ENCODE results near the gene SORCS2. TPM values are rescaled to one million over a fixed set of nuclear protein-coding genes. Genes with fewer than 3 reads are reported as not detected.
"Not testable (repeated sequence)": the region's sequence is repeated elsewhere in the genome, so short reads cannot be mapped to it uniquely, and the experiment has no call there.

SORCS2 gene
- total and polyA plus RNA-seq, 2 donors, result 2.2 to 2.7 TPM

DNA sequence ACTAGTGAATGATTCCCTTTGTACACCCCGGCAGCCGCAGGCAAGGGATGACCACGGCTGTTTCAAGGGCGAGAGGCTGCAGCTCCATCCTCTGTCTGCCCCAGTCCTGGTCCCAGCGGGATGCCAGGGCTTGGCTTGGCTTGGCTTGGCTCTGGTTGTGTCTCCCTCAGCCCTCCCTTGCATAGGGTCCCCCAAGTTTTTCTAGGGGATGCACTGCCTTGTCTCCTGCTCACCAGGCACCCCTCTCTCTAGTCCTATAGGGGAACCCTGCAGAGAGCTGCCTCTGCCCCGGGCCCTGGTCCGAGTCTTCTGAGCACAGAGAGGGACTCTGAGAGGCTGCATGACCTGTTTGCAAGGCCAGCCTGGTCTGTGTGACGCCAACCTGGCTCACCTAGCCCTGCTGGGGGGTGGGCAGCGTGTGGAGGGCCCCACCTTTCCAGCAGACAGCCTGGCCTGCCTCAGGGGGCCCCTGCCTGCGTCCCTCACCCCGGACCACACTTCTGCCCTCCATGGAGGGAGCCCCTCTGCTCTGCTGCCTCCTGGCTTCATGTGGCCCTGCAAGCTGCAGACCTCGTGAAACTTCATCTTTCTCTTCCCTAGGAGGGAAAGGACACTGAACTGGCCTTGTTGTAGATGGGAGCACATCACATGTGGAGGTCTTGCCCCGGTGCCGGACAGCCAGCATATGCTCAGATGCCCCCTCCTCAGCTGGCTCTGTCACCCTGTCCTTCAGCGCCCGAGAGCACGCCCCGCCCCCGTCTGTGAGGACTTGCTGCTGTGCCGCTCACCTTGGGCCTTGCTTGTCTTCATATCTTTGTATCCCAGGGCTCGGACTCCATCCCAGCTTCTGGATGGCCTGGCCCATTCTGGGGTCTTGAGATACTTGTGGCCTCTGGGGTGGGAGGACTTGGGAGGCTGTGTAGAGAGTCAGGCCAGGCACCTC lies 16.4 kb downstream of the SORCS2 start:
- H3K9me3 ChIP-seq (ENCODE audit: control insufficient read depth in 2 of 2, insufficient read depth in 1 of 2, low read length in 1 of 2), result no peaks in the 10 kb centered on the region
- H3K36me3 ChIP-seq (ENCODE audit: control insufficient read depth in 2 of 2, insufficient read depth in 2 of 2, low read length in 1 of 2), result no peaks in the 10 kb centered on the region
- no peak for DNase-seq (ENCODE audit: low read depth in 6 of 9, low spot score in 9 of 9)
- H3K4me1 ChIP-seq (ENCODE audit: control insufficient read depth in 2 of 2, insufficient read depth in 2 of 2, low read length in 2 of 2), result peaks cover 0 to 7% of the 10 kb centered on the region in 2 donors
- no peak overlapping the region for H3K27ac ChIP-seq (ENCODE audit: low read depth in 1 of 2, low read length in 1 of 2)
- 86% methylated on average over 21 of the region's 21 CpGs for WGBS
- no peak overlapping the region for H3K4me3 ChIP-seq (ENCODE audit: low read length in 2 of 2)
- H3K27me3 ChIP-seq (ENCODE audit: control insufficient read depth in 2 of 2, insufficient read depth in 1 of 2, low read length in 1 of 2), result peaks cover 0 to 3% of the 10 kb centered on the region in 2 donors

DNA sequence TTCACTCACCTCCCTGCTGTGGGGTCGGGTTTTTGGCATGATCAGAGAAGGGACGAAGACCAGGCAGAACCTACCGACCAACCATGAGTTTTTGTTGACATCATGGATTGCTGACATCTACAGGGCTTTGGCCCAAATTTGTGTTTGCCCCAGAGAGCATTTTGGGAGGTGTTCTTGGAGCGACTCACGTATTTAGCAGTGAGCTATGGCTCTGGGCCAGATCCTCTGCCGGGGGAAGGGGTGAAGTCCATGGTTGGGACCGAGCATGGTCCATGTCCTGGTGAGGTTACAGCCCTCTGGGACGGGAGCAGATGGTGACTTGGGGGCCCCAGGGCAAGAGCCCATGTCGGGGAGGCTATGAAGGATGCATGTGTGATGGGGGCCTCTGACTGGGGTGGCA lies 17.4 kb downstream of the SORCS2 start:
- H3K27me3 ChIP-seq (ENCODE audit: control insufficient read depth in 2 of 2, insufficient read depth in 1 of 2, low read length in 1 of 2), result no peaks in the 10 kb centered on the region
- DNase-seq (ENCODE audit: low read depth in 6 of 9, low spot score in 9 of 9), result no peak
- H3K4me1 ChIP-seq (ENCODE audit: control insufficient read depth in 2 of 2, insufficient read depth in 2 of 2, low read length in 2 of 2), result peaks cover 0 to 7% of the 10 kb centered on the region in 2 donors
- 89% methylated on average over 9 of the region's 9 CpGs for WGBS
- H3K4me3 ChIP-seq (ENCODE audit: low read length in 2 of 2), result no peak overlapping the region
- H3K27ac ChIP-seq (ENCODE audit: low read depth in 1 of 2, low read length in 1 of 2), result no peak overlapping the region
- H3K36me3 ChIP-seq (ENCODE audit: control insufficient read depth in 2 of 2, insufficient read depth in 2 of 2, low read length in 1 of 2), result no peaks in the 10 kb centered on the region
- no peaks in the 10 kb centered on the region for H3K9me3 ChIP-seq (ENCODE audit: control insufficient read depth in 2 of 2, insufficient read depth in 1 of 2, low read length in 1 of 2)

GRCh38 chr4:7210824-7211223 lies 18.5 kb downstream of the SORCS2 start:
- Histone ChIP-seq H3K27me3 (ENCODE audit: control insufficient read depth in 2 of 2, insufficient read depth in 1 of 2, low read length in 1 of 2) (no peaks in the 10 kb centered on the region), H3K27ac (ENCODE audit: low read depth in 1 of 2, low read length in 1 of 2) (no peak overlapping the region), H3K36me3 (ENCODE audit: control insufficient read depth in 2 of 2, insufficient read depth in 2 of 2, low read length in 1 of 2) (no peaks in the 10 kb centered on the region), H3K9me3 (ENCODE audit: control insufficient read depth in 2 of 2, insufficient read depth in 1 of 2, low read length in 1 of 2) (no peaks in the 10 kb centered on the region), H3K4me1 (ENCODE audit: control insufficient read depth in 2 of 2, insufficient read depth in 2 of 2, low read length in 2 of 2) (peaks cover 0 to 7% of the 10 kb centered on the region in 2 donors), H3K4me3 (ENCODE audit: low read length in 2 of 2) (no peak overlapping the region)
- WGBS, result 89% methylated on average over 4 of the region's 4 CpGs
- no peak for DNase-seq (ENCODE audit: low read depth in 6 of 9, low spot score in 9 of 9)

GRCh38 chr4:7212101-7212674 lies 19.9 kb downstream of the SORCS2 start:
- no peaks in the 10 kb centered on the region for H3K9me3 ChIP-seq (ENCODE audit: control insufficient read depth in 2 of 2, insufficient read depth in 1 of 2, low read length in 1 of 2)
- H3K36me3 ChIP-seq (ENCODE audit: control insufficient read depth in 2 of 2, insufficient read depth in 2 of 2, low read length in 1 of 2), result no peaks in the 10 kb centered on the region
- no peak overlapping the region for H3K4me3 ChIP-seq (ENCODE audit: low read length in 2 of 2)
- no peak overlapping the region for H3K27ac ChIP-seq (ENCODE audit: low read depth in 1 of 2, low read length in 1 of 2)
- H3K4me1 ChIP-seq (ENCODE audit: control insufficient read depth in 2 of 2, insufficient read depth in 2 of 2, low read length in 2 of 2), result peaks cover 0 to 6% of the 10 kb centered on the region in 2 donors
- no peak for DNase-seq (ENCODE audit: low read depth in 6 of 9, low spot score in 9 of 9)
- no peaks in the 10 kb centered on the region for H3K27me3 ChIP-seq (ENCODE audit: control insufficient read depth in 2 of 2, insufficient read depth in 1 of 2, low read length in 1 of 2)
- 60% methylated on average over 6 of the region's 6 CpGs for WGBS

DNA sequence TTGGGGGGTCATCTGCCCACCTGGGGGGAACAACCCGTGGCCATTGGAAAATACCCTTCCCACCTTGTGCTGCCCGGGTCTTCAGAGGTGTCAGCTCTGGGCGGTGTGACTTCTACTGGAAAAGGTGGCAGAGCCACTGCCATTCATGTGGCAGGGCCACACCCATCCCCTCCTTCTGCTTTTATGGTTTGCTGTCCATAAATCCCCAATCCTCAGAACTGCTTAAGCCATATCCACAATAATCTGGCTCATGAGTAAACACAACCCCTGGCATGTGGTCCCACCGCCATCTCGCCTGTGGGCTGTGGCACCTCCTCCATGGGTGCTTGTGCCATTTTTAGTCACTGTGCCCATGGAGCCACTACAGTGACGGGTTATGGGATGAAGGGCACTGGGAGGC lies 20.6 kb downstream of the SORCS2 start:
- H3K36me3 ChIP-seq (ENCODE audit: control insufficient read depth in 2 of 2, insufficient read depth in 2 of 2, low read length in 1 of 2), result no peaks in the 10 kb centered on the region
- no peak overlapping the region for H3K4me3 ChIP-seq (ENCODE audit: low read length in 2 of 2)
- 82% methylated on average over 6 of the region's 6 CpGs for WGBS
- no peak for DNase-seq (ENCODE audit: low read depth in 6 of 9, low spot score in 9 of 9)
- H3K9me3 ChIP-seq (ENCODE audit: control insufficient read depth in 2 of 2, insufficient read depth in 1 of 2, low read length in 1 of 2), result no peaks in the 10 kb centered on the region
- H3K27me3 ChIP-seq (ENCODE audit: control insufficient read depth in 2 of 2, insufficient read depth in 1 of 2, low read length in 1 of 2), result no peaks in the 10 kb centered on the region
- peaks cover 0 to 5% of the 10 kb centered on the region in 2 donors for H3K4me1 ChIP-seq (ENCODE audit: control insufficient read depth in 2 of 2, insufficient read depth in 2 of 2, low read length in 2 of 2)
- no peak overlapping the region for H3K27ac ChIP-seq (ENCODE audit: low read depth in 1 of 2, low read length in 1 of 2)

GRCh38 chr4:7213807-7214206 lies 21.5 kb downstream of the SORCS2 start:
- Histone ChIP-seq H3K9me3 (ENCODE audit: control insufficient read depth in 2 of 2, insufficient read depth in 1 of 2, low read length in 1 of 2) (no peaks in the 10 kb centered on the region), H3K4me1 (ENCODE audit: control insufficient read depth in 2 of 2, insufficient read depth in 2 of 2, low read length in 2 of 2) (no peaks in the 10 kb centered on the region), H3K27me3 (ENCODE audit: control insufficient read depth in 2 of 2, insufficient read depth in 1 of 2, low read length in 1 of 2) (no peaks in the 10 kb centered on the region), H3K27ac (ENCODE audit: low read depth in 1 of 2, low read length in 1 of 2) (no peak overlapping the region), H3K36me3 (ENCODE audit: control insufficient read depth in 2 of 2, insufficient read depth in 2 of 2, low read length in 1 of 2) (no peaks in the 10 kb centered on the region), H3K4me3 (ENCODE audit: low read length in 2 of 2) (no peak overlapping the region)
- 80% methylated on average over 2 of the region's 2 CpGs for WGBS
- no peak for DNase-seq (ENCODE audit: low read depth in 6 of 9, low spot score in 9 of 9)

DNA sequence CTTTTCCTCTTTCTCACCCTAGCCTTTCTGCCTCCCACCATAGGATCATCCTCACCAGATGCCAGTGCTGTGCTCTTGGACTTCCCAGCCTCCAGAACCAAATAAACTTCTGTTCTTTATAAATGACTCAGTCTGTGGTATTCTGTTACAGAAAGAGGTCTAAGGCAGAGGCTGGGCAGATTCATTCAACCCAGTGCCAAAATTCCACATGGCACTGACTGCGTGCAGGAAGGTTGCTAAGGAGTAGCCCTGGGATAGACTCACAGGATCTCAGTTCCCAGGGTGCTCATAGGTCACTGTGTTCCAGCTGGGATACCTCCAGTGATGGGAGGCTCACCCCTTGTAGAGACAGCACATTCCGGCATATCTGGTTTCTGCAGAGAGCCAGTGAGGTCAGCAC lies 22.0 kb downstream of the SORCS2 start:
- Histone ChIP-seq H3K27ac (ENCODE audit: low read depth in 1 of 2, low read length in 1 of 2) (no peak overlapping the region), H3K27me3 (ENCODE audit: control insufficient read depth in 2 of 2, insufficient read depth in 1 of 2, low read length in 1 of 2) (no peaks in the 10 kb centered on the region), H3K9me3 (ENCODE audit: control insufficient read depth in 2 of 2, insufficient read depth in 1 of 2, low read length in 1 of 2) (no peaks in the 10 kb centered on the region), H3K36me3 (ENCODE audit: control insufficient read depth in 2 of 2, insufficient read depth in 2 of 2, low read length in 1 of 2) (no peaks in the 10 kb centered on the region), H3K4me3 (ENCODE audit: low read length in 2 of 2) (no peak overlapping the region), H3K4me1 (ENCODE audit: control insufficient read depth in 2 of 2, insufficient read depth in 2 of 2, low read length in 2 of 2) (no peaks in the 10 kb centered on the region)
- WGBS, result 72% methylated on average over 2 of the region's 2 CpGs
- DNase-seq (ENCODE audit: low read depth in 6 of 9, low spot score in 9 of 9), result no peak

DNA sequence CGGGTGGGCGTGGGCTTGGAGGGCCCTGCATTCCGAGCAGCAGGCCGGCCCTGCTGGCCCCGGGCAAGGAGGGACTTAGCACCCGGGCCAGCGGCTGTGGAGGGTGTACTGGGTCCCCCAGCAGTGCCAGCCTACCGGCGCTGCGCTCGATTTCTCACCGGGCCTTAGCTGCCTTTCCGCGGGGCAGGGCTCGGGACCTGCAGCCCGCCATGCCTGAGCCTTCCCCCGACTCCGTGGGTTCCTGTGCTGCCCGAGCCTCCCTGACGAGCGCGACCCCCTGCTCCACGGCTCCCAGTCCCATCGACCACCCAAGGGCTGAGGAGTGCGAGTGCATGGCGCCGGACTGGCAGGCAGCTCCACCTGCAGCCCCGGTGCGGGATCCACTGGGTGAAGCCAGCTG lies 22.8 kb downstream of the SORCS2 start:
- WGBS, result 87% methylated on average over 28 of the region's 29 CpGs
- not testable (repeated sequence) for DNase-seq (ENCODE audit: low read depth in 6 of 9, low spot score in 9 of 9); H3K36me3 ChIP-seq (ENCODE audit: control insufficient read depth in 2 of 2, insufficient read depth in 2 of 2, low read length in 1 of 2); H3K9me3 ChIP-seq (ENCODE audit: control insufficient read depth in 2 of 2, insufficient read depth in 1 of 2, low read length in 1 of 2); H3K27ac ChIP-seq (ENCODE audit: low read depth in 1 of 2, low read length in 1 of 2); H3K4me3 ChIP-seq (ENCODE audit: low read length in 2 of 2); H3K27me3 ChIP-seq (ENCODE audit: control insufficient read depth in 2 of 2, insufficient read depth in 1 of 2, low read length in 1 of 2); H3K4me1 ChIP-seq (ENCODE audit: control insufficient read depth in 2 of 2, insufficient read depth in 2 of 2, low read length in 2 of 2)

GRCh38 chr4:7217039-7217438 lies 24.7 kb downstream of the SORCS2 start:
- Histone ChIP-seq H3K27me3 (ENCODE audit: control insufficient read depth in 2 of 2, insufficient read depth in 1 of 2, low read length in 1 of 2) (no peaks in the 10 kb centered on the region), H3K4me3 (ENCODE audit: low read length in 2 of 2) (no peak overlapping the region), H3K27ac (ENCODE audit: low read depth in 1 of 2, low read length in 1 of 2) (no peak overlapping the region), H3K9me3 (ENCODE audit: control insufficient read depth in 2 of 2, insufficient read depth in 1 of 2, low read length in 1 of 2) (no peaks in the 10 kb centered on the region), H3K36me3 (ENCODE audit: control insufficient read depth in 2 of 2, insufficient read depth in 2 of 2, low read length in 1 of 2) (no peaks in the 10 kb centered on the region), H3K4me1 (ENCODE audit: control insufficient read depth in 2 of 2, insufficient read depth in 2 of 2, low read length in 2 of 2) (no peaks in the 10 kb centered on the region)
- WGBS, result 93% methylated on average over 9 of the region's 9 CpGs
- DNase-seq (ENCODE audit: low read depth in 6 of 9, low spot score in 9 of 9), result no peak

Data from thymus (tissue), 11 donors.